T1000 (cell line): Measurements from ENCODE around the gene BLVRA.

Source experiments
- DNase-seq: peaks from one replicate; lab custom pipeline; 2025; ENCODE audit warnings: mixed read lengths; lab: John Stamatoyannopoulos, UW

The BLVRA gene

GRCh38 chr7:43750016-43750887 lies 8.2 kb upstream of the BLVRA start:
- DNase-seq, result no peak

GRCh38 chr7:43752411-43752810 lies 6.1 kb upstream of the BLVRA start:
- no peak for DNase-seq

- no peak for DNase-seq
Observed at GRCh38 chr7:43753271-43753810, 5.1 kb upstream of the BLVRA start.

DNA sequence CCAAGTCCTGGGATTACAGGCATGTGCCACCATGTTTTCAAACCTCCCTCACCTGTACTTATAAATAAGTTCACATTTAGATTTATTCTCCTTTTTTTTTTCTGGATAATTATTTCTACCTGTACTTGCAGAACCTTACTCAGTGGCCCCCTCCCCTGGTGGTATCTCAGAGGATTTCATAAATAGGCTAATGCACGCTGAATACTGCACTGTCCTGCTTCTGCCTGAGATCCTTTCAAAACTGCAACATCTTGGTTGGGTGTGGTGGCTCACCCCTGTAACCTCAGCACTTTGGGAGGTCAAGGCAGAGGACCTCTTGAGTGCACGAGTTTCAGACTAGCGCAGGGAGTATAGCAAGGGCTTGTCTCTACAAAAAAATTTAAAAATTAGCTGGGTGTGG lies 4.6 kb upstream of the BLVRA start:
- DNase-seq, result no peak

DNA sequence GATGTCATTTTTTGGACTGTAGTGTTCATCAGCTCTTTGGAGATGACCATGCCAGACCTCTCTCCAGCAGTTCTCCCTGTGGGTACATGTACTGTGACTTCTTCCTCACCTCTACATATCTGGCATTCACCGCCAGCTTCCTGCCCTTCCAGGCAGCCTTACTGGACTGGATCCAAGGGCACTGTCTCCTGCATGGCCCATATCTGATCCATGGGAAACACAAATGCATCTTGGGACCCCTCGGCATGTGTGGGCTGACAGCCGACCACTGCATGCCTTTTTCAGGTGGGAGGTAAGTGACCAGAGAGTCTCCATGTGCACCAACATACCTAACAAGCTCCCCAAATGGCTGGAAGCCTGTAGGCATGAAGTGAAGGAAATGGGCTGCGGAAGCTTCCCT lies 3.9 kb upstream of the BLVRA start:
- DNase-seq, result no peak

GRCh38 chr7:43756368-43757072 lies 2.0 kb upstream of the BLVRA start:
- DNase-seq, result peak; percentile 23

GRCh38 chr7:43757073-43757720 lies 1.3 kb upstream of the BLVRA start:
- DNase-seq, result no peak

DNA sequence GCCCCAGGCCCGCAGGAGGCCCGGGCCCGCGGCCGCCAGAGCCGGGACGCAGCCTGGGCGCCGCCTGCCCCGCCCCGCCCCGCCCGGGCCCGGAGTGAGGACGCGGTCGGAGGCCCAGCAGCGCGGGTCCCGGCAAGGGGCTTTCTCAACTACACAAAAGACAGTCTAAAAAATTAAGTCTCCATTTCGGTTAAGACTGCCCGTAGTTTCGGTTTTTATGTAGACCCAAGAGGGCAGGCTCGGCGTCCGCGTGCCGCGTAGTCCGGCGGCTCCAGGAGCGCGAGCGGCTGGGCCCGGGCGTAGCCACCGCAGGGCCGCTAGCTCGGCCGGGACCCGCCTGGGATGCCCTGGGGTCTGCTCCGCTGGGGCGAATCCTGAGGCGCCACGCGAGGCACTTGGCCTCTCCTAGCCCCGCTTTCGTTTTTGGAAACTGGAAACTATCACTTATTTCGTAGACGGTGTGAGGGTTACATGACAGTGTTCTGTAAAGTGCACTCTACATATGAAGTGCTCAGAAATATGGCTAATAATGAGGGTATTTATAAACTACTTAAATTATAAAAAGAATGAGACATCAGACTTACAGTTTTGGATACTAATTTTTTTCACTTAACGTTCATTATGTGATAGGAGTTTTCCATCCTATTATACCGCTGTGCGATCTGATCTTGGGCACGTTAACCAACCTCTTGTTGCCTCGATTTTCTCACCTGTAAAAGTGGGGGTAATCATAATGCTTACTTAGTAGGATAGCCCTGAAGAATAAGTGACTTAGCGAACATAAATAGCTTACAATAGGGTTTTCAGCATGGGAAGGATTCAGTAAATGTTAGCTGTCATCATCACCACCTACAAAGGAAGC lies 573 bp downstream of the BLVRA start:
- no peak for DNase-seq

- DNase-seq, result no peak
Observed at GRCh38 chr7:43760861-43761260, 2.4 kb downstream of the BLVRA start.

GRCh38 chr7:43761382-43761781 lies 2.9 kb downstream of the BLVRA start:
- DNase-seq, result no peak

DNA sequence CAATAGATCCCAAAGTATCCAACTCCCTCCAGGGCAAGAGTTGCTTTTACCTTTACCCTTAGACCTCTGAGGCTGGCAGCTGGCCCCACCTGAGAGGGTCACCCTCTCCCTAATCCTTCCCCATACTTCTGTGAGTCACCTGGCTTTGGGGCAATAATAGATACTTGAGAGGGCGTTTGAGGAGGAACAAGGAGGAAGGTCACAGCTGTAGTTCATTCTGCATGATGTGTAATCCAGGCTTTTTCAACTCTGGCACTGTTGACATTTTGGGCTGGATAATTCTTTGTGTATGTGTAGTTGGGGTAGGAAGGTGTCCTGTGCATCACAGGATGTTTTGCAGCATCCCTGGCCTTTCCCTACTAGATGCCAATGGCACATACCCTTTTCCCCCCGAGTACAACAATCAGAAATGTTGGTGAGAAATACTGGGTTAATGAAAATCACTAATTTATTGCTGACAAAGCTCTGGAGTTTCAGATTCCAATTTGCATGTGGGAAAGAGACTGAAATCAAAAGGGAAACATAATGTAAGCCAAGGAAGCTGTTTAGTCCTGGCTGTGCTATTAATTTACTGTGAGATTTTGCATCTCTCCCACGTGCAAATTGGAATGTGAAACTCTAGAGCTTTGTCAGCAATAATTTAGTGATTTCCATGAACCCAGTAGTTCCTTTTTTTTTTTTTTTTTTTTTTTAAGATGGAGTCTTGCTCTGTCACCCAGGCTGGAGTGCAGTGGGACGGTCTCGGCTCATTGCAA lies 3.6 kb downstream of the BLVRA start:
- DNase-seq, result no peak

DNA sequence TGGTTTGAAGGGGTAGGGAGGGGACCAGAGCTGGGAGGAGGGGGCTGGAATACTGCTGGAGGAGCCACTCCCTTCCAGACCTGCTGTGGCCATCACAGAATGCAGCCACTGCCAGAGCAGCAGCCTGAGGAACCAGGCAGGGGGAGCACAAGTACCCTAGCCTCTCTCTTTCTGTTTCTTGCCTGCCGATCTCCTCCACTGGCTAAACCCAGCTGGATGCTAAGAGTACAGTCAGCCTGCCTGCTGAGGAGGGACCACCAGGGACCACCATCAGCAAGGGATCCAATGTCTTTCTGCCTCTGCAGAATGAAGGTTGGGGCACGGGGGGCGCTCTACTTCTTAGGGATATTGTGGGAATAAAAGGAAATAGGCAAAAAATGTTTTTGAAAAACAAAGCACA lies 4.7 kb downstream of the BLVRA start:
- DNase-seq, result no peak

GRCh38 chr7:43764039-43764761 lies 5.7 kb downstream of the BLVRA start:
- no peak for DNase-seq

- DNase-seq, result no peak
Observed at GRCh38 chr7:43764807-43765491, 6.5 kb downstream of the BLVRA start.

DNA sequence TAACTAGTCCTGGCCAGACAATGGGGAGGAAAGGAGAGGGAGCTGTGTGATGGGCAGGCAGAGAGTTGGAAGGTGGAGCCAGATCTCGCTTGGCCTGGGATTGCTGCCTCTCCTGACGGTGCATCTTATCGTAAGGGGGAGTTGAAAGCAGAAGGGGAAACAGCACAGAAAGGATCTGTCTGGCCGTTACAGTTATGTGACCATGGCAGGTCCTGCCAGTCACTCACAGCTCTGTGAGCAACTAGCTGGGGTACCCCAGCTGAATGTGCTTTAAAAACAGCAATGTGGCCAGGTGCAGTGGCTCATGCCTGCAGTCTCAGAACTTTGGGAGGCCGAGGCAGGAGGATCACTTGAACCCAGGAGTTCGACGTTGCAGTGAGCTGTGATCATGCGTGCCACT lies 8.1 kb downstream of the BLVRA start:
- no peak for DNase-seq

GRCh38 chr7:43767311-43767710 lies 8.8 kb downstream of the BLVRA start:
- no peak for DNase-seq

DNA sequence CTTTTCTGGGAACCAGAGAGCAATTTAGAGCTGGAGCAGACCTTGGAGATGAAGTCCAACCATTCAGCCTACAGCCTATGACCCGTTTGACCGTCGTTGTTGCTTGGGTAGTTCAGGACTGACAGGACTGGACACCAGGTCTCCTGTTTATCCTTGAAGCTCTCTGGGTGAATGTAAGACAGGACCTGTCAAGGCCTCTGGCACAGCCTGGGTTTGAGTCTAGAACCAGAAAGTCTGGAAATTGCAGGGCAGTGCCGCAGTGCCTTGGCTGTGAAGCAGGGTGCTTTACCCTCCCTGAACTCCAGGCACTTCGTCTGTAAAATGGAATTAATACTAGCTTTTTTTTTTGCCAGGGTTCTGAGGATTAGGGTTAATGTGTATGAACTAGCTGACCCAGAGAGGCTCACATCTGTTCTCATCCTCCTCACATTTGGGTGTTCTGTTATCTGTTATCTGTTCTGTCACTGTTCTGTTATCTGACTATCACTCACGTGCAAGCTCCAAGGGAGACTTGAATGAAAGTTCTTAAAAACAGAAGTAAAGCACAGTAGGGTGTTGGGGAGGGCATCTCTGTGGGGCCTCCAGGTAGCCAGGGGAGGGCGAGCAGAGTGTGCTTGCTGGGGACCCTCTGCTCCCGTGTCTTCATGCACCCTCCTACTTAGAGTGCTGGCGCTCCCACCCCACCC lies 9.9 kb downstream of the BLVRA start:
- DNase-seq, result no peak

GRCh38 chr7:43768887-43769272 lies 10.4 kb downstream of the BLVRA start:
- DNase-seq, result no peak

- DNase-seq, result no peak
Observed at GRCh38 chr7:43769281-43769680, 10.8 kb downstream of the BLVRA start.
